HG02642 (cell line): ENCODE results near the gene RASGEF1C.

Experiments
- ATAC-seq: cut with Tn5 transposase; IDR thresholded peaks from one replicate; pipeline ENCODE4 v1.9.1; 2021; ENCODE audit warnings: mild to moderate bottlenecking; ENCODE audit not compliant: unreplicated experiment, poor library complexity

RASGEF1C gene

GRCh38 chr5:180138976-180139730 is 69.9 kb downstream of the RASGEF1C start:
- ATAC-seq = no peak

DNA sequence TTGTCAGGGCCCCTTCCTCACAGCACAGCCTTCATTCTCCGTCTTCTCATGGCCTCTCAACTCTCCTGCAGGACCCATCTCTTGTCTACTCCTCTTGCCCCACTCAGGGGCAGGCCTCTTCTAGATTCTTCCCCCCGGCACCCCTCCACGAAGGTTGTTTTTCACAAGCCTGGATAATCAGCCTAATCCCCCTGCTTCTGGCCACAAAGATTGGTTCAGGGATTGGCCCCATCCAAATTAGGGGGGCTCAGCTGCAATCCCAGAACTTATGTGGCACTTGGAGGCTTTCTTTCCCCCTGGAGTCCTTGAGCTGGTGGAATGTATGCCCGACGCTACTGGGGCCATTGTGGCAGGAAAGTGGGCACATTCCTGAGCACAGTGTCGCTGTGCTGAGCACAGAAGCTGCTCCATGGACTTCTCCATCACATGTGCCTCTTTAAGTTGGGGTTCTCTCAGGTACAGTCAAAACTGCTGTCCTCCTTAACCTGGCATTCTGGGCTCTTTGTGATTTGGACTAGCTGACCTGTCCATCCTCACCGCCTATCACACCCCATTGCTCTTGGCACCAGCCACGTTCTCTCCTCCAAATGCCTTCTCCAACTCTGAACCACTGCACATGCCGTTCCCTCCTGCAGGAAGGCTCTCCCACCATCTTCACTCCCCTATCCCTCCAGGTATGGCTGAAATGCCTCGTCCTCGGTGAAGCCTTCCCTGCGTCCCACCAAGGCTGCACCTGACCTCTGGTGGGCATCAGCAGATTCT is 70.6 kb downstream of the RASGEF1C start:
- no peak for ATAC-seq

DNA sequence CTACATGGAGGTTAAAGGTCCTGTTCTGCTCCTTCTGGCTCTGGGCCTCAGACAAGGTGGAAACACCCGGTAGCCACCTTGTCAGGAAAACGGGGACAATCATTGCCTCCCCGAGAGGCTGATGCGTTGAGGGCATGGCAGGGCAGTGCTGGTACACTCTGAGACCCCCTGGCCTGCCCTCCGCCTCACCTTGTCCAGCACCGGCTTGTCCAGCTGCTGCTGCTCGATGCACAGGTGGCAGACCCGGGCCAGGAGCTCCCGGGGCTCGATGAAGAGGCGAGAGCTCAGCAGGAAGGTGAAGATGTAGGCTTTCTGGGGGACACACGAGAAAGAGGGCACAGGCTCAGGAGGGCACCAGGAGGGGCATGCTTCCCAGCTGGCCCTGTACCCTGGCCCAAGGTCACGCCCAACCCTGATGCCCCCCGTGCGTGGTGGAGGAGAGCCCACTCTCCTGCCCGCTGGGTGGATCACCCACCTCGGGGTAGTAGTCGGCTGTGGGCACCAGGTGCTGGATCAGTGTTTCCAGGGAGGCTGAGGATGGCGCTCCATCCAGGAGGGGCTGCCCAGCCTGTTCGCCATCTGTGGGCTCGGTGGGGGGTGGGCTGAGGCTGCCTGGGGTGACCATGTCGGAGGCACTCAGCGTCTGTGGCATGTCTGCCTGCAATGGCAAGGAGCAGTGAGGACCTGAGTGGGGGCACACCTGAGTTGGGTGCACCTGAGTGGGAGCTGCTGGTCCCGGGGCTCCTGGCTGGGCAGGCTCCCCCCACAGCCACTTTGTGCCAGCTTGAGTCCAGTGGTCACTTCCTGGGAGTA is 71.4 kb downstream of the RASGEF1C start:
- no peak for ATAC-seq

DNA sequence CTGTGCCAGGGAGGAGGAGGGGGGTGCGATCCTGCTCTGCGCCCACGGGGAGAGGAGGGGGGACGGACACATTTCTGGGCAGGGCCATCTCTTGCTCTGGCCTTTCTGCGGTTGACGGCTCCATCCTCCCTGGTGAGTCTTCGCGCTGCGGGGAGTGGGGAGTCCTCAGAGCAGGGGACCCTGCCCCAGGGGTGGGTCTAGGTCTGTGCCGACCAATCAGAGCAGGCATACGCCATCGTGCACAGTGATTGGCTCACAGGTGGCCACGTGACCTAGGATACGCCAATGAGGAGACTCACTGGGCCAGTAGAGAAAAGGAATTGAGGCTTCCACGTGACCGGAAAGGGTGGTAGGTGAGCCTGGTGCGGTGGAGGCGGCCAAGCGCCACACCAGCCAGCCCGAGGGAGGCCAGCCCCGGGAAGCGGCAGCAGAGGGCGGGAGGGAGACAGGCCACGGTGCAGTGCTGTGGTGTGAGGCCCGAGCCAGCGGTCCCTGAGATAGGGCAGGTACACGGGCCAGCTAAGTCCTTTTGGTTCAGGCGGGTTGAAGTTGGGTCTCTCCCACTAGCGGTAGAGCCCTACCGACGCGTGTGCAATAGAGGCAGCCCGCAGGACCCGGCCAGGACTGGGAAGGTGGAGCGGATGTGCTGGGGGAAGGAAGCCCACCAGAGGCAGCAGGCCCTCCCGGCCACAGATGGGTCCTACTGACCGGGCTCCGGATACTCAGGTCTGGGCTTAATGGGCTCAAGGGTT is 72.2 kb downstream of the RASGEF1C start:
- ATAC-seq = no peak

DNA sequence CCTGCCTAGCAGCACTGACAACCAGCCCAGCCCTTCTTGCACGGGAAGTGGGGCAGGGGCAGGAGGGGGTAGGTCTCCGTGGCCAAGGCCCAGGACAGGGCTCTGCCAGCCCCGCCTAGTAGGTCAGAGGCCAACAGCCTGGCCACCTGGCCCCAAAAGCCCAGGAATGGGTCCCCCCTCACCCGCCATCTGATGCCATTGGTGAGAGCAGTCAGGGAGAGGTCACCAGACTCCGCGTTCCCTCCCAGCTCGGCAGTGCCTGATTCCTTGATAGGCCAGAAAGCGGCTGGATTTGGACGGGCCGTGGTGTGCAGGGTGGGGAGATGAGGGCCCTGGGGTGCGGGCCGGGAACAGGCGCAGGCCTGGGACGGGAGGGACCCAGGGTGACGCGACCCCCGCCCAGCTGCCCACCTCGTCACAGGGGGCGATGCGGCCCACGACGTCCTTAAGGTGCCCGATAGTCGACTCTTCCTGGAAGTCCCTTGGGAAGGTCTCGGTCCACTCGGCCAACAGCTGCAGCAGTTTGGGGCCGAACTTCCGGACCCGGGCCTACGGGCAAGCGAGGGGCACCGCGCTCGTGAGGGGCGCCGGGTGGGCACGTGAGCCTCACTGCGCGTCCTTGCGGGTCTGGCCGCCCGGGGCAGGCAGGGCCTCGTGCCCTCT is 72.9 kb downstream of the RASGEF1C start:
- ATAC-seq = no peak

- no peak for ATAC-seq
Measured at GRCh38 chr5:180135128-180135955, 73.7 kb downstream of the RASGEF1C start.

DNA sequence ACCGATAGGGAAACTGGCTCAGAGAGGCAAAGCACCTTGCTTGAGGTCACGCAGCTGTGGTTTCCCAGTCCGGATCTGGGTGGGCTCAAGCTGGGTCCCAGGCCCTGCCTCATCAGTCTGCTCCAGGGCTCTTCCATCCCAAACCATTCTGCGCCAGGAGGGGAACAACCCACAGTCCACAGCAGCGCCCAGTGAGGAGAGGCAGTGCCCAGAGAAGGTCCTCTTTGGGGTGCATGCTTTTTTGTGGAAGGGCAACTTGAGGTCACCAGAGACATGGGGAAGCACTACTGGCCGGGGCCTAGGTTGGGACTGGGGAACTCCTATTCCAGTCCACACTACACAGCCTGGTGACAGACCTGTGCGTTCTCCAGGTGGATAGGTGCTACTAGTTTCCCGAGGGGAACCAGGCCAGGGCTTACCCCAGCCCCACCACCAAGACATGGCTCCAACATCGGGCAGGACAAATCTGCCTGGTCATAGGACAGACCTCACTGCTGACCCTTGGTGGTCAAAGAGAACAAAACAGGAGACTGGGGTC is 75.0 kb downstream of the RASGEF1C start:
- no peak for ATAC-seq

DNA sequence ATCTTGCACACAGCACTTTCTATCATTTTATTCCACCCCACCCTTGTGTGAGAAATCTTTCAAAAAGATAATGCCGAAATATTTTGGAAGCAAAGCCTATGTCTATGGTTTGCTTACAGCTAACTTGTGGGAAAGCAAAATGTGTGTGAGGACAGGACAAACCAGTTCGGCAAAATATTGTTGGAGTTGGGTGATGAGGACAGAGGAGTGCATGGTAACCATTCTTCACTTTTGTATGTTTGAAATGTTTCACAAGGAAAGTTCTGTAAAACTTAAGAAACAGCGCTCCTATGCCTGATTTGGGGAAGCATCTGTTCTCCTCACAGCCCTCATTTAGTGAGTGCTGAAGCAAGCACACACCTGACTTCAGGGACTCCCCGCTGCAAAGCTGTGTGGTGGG is 75.5 kb downstream of the RASGEF1C start:
- ATAC-seq = no peak

DNA sequence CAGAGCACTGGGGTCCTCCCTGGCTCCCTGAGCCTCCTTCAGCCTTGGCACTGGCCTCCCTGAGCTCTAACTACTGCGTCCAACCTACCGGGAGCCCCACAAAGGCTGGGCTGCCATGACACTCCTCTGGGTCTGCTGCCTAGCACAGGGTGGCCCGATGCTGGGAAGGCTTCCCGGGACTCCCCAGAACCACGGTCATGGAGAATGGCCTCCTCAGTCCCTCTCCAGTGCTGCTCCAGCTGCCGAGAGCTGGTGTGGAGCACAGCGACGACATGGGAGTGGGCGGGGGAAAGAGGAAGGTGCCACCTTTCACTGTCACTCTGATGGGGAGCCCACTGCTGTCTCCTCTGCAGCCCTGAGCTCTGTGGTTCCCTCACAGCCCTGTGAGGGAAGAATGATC is 76.0 kb downstream of the RASGEF1C start:
- ATAC-seq = no peak

DNA sequence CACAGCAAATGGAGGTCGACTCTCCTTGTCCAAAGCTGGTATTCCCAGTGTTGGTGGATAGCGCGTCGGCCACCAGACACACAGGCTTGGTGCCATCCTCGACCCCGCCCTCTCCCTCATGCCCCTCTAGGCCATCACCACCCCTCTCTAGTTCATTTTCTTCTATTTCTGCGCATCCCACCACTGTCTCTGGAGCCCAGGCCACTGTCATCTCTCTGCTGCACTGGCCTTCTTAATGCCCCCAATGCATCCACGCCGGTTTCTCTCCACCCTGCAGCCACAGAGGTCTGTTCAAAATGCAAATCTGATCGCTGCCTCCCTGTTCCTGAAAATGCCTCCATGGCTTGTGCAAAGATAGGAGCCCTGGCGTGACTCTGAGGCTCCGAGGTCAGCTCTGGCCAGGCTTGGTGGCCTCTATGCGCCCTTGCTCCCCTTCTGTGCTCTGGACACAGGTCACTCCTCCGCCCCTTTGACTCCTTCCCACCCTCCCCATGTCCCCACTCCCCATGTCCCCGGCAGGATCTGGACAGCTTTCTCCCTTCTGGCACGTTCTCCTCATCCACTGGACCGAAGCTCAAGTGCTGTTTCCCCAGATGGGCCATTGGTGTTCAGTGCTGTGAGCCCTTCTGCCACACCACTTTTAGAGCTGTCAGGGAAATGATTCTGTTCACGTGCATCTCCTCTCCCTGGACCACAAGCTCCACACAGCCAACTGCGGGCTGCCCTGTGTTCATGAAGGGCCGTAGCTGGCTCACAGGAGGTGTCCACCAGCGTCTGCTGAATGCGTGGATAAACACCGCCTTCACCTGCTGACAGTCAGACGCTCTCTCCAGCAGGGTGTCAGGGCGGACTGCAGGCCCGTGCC is 77.9 kb downstream of the RASGEF1C start:
- ATAC-seq = no peak

DNA sequence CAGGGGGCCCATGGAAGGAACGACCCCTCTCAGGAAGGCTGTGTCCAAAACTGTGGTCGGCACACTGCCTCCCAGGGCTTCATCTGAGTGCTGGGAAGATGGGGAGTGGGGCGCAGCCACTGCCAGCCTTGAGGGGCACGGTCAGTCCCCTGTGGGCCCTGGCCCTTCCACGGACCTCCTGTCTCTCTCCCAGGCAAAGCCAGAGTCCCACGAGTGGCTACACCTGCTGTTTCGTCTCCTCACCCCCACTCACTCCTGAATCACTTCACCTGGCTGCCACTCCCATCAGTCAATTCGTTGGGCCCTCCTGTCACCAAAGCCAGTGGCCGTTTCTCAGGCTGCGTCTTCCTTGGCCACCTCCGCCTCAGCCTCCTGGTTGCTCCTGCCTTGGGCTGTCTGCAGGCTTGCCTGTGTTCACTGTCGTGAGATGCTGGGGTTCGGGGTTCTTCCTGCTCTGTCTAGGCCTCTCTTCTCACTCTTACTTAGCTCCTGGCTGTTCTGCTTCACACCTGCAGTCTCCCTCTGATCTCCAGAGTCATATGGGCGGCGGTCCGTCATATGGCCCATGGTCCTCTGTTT is 78.6 kb downstream of the RASGEF1C start:
- no peak for ATAC-seq

GRCh38 chr5:180129291-180130190 is 79.5 kb downstream of the RASGEF1C start:
- no peak for ATAC-seq

DNA sequence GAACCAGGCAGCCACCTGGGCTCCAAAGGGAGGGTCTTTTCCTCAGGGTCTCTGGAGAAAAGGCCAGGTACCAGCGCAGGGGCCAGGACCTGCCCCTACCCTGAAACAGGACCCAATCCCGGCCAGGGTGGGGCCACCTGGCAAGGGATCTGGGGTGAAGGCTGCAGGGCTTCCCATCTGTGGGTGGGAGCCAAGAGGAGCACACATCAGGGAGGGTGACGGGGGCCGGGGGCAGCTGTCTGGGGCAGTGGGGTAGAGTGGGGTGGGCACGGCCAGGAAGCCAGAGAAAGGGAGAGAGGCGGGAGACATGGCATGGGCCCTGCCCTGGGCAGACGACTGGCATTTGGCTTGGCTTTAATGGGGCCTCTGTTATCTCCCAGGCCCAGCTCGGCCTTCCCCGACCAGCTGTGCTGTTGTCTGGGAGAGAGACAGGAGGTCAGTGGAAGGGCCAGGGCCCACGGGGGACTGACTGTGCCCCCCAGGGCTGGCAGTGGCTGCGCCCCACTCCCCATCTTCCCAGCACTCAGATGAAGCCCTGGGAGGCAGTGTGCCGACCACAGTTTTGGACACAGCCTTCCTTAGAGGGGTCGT is 80.2 kb downstream of the RASGEF1C start:
- no peak for ATAC-seq

DNA sequence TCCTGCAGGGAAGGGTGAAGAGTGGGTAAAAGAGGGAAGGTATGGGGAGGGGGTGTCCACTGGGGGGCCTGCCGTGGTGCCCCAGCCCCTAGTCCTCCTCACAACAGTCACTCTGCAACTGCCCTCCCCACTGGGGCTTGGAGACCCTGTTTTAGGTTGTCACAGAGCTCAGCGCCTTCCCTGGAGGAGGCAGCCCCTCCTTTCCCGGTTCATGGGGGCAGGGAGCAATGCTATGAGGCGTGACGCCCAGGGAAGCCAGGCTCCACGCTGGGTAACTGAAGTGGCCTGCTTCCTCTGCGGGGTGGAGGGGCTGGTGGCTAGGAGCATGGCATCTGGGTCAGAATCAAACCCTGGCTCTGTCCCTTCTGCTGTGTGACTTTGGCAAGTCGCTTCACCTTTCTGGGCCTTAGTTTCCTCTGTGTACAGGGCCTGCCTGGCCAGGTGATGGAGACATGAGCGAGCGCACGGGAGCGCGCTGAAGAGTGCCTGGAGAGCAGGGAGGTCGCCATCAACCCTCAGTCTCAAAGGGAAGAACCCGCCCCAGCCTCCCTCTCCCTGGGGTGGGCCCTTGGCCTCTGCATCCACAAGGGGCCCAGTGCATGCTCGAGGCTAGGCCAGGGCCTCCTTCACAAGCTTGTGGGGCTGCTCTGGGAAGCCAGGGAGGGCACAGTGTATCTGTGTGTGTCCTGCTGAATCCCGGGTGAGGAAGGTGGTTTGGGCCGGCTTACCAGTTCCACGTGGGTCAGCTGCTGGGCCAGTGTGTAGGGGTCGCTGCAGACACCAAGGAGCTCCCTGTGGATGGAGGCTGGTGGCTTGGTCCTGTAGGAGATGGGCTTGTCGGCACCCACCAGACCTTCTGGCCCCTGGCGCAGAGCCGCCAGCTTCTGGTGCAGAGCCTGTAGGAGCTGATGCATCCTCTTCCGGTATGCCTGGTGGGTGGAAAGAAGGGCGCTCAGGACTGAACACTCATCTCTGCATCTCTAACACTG is 81.0 kb downstream of the RASGEF1C start:
- ATAC-seq = no peak
